Measurements from ENCODE around the gene TMEM165. TPM values are rescaled to one million over a fixed set of nuclear protein-coding genes. Genes with fewer than 3 reads are reported as not detected.

TMEM165 gene
- polyA plus RNA-seq, 1 donor (not counting 4 experiments of a cell fraction or from before 2014, with no cell fraction given): 132 TPM

DNA sequence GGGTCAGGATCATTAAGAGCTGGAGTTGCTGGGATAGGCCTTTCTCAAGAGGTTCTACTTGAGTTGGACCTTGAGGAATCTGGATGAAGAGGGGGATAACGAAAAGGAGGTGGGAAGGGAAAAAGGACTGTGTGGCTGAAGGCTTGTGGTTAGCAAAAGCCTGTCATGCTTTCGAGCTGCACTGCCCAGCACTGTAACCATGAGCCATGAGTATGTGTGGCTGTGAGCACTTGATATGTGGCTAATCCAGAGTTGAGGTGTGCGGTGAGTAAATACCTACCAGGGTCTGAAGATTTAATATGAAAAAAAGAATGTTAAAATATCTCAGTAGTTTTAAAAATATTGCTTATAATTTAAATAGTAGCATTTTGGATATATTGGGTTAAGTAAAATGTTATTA is 11.4 kb downstream of the TMEM165 start:
- TF ChIP-seq EZH2 (IDR thresholded peaks at IDR 0.05; ENCODE audit: low read length): no peak
- TF ChIP-seq, protein P1, sequence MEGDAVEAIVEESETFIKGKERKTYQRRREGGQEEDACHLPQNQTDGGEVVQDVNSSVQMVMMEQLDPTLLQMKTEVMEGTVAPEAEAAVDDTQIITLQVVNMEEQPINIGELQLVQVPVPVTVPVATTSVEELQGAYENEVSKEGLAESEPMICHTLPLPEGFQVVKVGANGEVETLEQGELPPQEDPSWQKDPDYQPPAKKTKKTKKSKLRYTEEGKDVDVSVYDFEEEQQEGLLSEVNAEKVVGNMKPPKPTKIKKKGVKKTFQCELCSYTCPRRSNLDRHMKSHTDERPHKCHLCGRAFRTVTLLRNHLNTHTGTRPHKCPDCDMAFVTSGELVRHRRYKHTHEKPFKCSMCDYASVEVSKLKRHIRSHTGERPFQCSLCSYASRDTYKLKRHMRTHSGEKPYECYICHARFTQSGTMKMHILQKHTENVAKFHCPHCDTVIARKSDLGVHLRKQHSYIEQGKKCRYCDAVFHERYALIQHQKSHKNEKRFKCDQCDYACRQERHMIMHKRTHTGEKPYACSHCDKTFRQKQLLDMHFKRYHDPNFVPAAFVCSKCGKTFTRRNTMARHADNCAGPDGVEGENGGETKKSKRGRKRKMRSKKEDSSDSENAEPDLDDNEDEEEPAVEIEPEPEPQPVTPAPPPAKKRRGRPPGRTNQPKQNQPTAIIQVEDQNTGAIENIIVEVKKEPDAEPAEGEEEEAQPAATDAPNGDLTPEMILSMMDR (optimal IDR thresholded peaks at IDR 0.05 in 1 of 3, IDR thresholded peaks at IDR 0.05 in 1 of 3, conservative IDR thresholded peaks at IDR 0.05 in 1 of 3; ENCODE audit: extremely low read depth in 1 of 3, insufficient read depth in 2 of 3, low read length in 3 of 3): no peak
- peaks cover 22% of the 10 kb centered on the region for H4K20me1 ChIP-seq (ENCODE audit: control insufficient read depth, extremely low read depth, insufficient read depth, low read length)
- dilution Hi-C loops (cut with MboI; ENCODE audit: extremely low pct_ligation_motif_present, low sequenced_read_pairs): no loop called here
- no peaks in the 10 kb centered on the region for H3K4me1 ChIP-seq (ENCODE audit: control insufficient read depth, extremely low read depth, insufficient read depth, low read length)
- no peak overlapping the region for H3K27ac ChIP-seq (ENCODE audit: control insufficient read depth, insufficient read depth, low read length)
- no peaks in the 10 kb centered on the region for H3K9me1 ChIP-seq (ENCODE audit: control insufficient read depth, extremely low read depth, insufficient read depth, low read length)
- H3K79me2 ChIP-seq (ENCODE audit: control insufficient read depth, insufficient read depth, low read length): peaks cover 92% of the 10 kb centered on the region
- H3K4me3 ChIP-seq (ENCODE audit: control insufficient read depth in 2 of 3, extremely low read depth in 1 of 3, insufficient read depth in 2 of 3, low read depth in 1 of 3, low read length in 3 of 3): no peak overlapping the region
- no peak overlapping the region for H2AFZ ChIP-seq (ENCODE audit: control insufficient read depth, low read length)
- no peaks in the 10 kb centered on the region for H3K27me3 ChIP-seq (ENCODE audit: control insufficient read depth, extremely low read depth, insufficient read depth, low read length)
- peaks cover 20 to 23% of the 10 kb centered on the region in 2 experiments for H3K36me3 ChIP-seq (ENCODE audit: control insufficient read depth in 2 of 2, extremely low read depth in 1 of 2, insufficient read depth in 2 of 2, low read length in 2 of 2)
- FAIRE-seq (no peak), DNase-seq (ENCODE audit: low read depth, low spot score) (no peak)
- H3K9me3 ChIP-seq (ENCODE audit: control insufficient read depth, low read depth, low read length): no peaks in the 10 kb centered on the region
- H3K4me2 ChIP-seq (ENCODE audit: control insufficient read depth, extremely low read depth, insufficient read depth, low read depth, low read length): no peak overlapping the region
- H3K9ac ChIP-seq (ENCODE audit: control insufficient read depth, extremely low read depth, insufficient read depth, low read length): no peak overlapping the region

DNA sequence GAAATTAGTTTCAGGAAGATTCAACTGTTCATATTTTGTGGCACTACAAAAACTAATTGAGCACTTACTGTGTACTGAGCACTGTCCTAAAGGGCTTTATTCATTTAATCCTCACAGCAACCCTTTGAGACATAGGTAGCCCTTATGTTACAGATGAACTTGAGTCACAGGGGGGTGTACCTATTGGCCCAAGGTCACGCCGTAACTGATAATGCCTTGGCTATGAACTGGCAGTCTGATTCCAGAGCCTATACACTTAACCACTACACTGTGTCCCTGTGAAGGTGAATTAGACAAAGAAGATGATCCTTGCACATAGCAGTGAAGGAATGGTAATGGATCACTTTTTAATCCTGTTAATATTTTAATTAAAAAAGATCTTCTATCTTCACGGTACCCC is 12.0 kb downstream of the TMEM165 start:
- no peaks in the 10 kb centered on the region for H3K9me1 ChIP-seq (ENCODE audit: control insufficient read depth, extremely low read depth, insufficient read depth, low read length)
- TF ChIP-seq EZH2 (IDR thresholded peaks at IDR 0.05; ENCODE audit: low read length): no peak
- TF ChIP-seq, protein P1 (optimal IDR thresholded peaks at IDR 0.05 in 1 of 3, IDR thresholded peaks at IDR 0.05 in 1 of 3, conservative IDR thresholded peaks at IDR 0.05 in 1 of 3; ENCODE audit: extremely low read depth in 1 of 3, insufficient read depth in 2 of 3, low read length in 3 of 3): no peak
- no peaks in the 10 kb centered on the region for H3K4me1 ChIP-seq (ENCODE audit: control insufficient read depth, extremely low read depth, insufficient read depth, low read length)
- dilution Hi-C loops (cut with MboI; ENCODE audit: extremely low pct_ligation_motif_present, low sequenced_read_pairs): no loop called here
- H2AFZ ChIP-seq (ENCODE audit: control insufficient read depth, low read length): no peak overlapping the region
- no peak for DNase-seq (ENCODE audit: low read depth, low spot score)
- H3K27ac ChIP-seq (ENCODE audit: control insufficient read depth, insufficient read depth, low read length): no peak overlapping the region
- H3K36me3 ChIP-seq (ENCODE audit: control insufficient read depth in 2 of 2, extremely low read depth in 1 of 2, insufficient read depth in 2 of 2, low read length in 2 of 2): peaks cover 20 to 23% of the 10 kb centered on the region in 2 experiments
- H3K4me2 ChIP-seq (ENCODE audit: control insufficient read depth, extremely low read depth, insufficient read depth, low read depth, low read length): no peak overlapping the region
- FAIRE-seq: no peak
- no peaks in the 10 kb centered on the region for H3K27me3 ChIP-seq (ENCODE audit: control insufficient read depth, extremely low read depth, insufficient read depth, low read length)
- H3K79me2 ChIP-seq (ENCODE audit: control insufficient read depth, insufficient read depth, low read length): peaks cover 91% of the 10 kb centered on the region
- H3K9ac ChIP-seq (ENCODE audit: control insufficient read depth, extremely low read depth, insufficient read depth, low read length): no peak overlapping the region
- H3K9me3 ChIP-seq (ENCODE audit: control insufficient read depth, low read depth, low read length): no peaks in the 10 kb centered on the region
- peaks cover 22% of the 10 kb centered on the region for H4K20me1 ChIP-seq (ENCODE audit: control insufficient read depth, extremely low read depth, insufficient read depth, low read length)
- H3K4me3 ChIP-seq (ENCODE audit: control insufficient read depth in 2 of 3, extremely low read depth in 1 of 3, insufficient read depth in 2 of 3, low read depth in 1 of 3, low read length in 3 of 3): no peak overlapping the region

All from keratinocyte (primary cell).